ENCODE measurements around the gene SFMBT2.

DNA sequence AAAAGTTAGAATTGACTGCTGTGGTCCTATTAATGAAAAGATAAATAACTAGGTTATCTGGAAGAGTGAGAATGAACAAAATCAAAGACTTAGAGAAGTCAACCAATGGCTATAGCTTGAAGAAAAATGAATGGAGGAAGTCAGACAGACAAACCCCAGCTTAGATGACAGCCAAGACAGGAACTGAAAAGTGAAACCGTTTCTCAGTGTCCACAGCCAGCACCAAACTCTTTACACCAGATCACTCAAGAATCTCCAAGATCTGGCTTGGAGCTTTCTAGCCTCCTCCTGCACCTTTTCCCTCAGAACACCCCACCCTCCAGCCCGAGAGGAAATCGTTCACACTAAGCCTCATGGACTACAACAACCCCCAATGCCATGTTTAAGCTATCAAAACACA is 167.0 kb downstream of the SFMBT2 start:
- TF ChIP-seq, protein P1, sequence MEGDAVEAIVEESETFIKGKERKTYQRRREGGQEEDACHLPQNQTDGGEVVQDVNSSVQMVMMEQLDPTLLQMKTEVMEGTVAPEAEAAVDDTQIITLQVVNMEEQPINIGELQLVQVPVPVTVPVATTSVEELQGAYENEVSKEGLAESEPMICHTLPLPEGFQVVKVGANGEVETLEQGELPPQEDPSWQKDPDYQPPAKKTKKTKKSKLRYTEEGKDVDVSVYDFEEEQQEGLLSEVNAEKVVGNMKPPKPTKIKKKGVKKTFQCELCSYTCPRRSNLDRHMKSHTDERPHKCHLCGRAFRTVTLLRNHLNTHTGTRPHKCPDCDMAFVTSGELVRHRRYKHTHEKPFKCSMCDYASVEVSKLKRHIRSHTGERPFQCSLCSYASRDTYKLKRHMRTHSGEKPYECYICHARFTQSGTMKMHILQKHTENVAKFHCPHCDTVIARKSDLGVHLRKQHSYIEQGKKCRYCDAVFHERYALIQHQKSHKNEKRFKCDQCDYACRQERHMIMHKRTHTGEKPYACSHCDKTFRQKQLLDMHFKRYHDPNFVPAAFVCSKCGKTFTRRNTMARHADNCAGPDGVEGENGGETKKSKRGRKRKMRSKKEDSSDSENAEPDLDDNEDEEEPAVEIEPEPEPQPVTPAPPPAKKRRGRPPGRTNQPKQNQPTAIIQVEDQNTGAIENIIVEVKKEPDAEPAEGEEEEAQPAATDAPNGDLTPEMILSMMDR (IDR thresholded peaks at IDR 0.05) = no peak
- no peak for TF ChIP-seq POLR2A (IDR thresholded peaks at IDR 0.05)
